Mesodermal cell (in vitro differentiated cells): ENCODE results near the gene HOMER1.
"Not testable (repeated sequence)": the region's sequence is repeated elsewhere in the genome, so short reads cannot be mapped to it uniquely, and the experiment has no call there.

Source experiments
- H3K27ac ChIP-seq: 2 replicates; pipeline ENCODE4 v1.7.0; 2013; ENCODE audit warnings: mild to moderate bottlenecking, low read depth, low read length, moderate library complexity; ENCODE audit not compliant: severe bottlenecking
- H3K36me3 ChIP-seq: 2 replicates; pipeline ENCODE4 v1.7.1; 2013; ENCODE audit warnings: mild to moderate bottlenecking, low read length, moderate library complexity; ENCODE audit not compliant: control insufficient read depth, insufficient read depth
- H3K4me1 ChIP-seq: one replicate; pipeline ENCODE4 v1.7.1; 2013; ENCODE audit warnings: mild to moderate bottlenecking, low read length; ENCODE audit not compliant: insufficient read depth, control insufficient read depth, poor library complexity, severe bottlenecking
- H3K4me3 ChIP-seq: 2 replicates; pipeline ENCODE4 v1.7.0; 2013; ENCODE audit warnings: low read length, control low read depth, mild to moderate bottlenecking; ENCODE audit not compliant: insufficient read depth, poor library complexity, severe bottlenecking; ENCODE audit errors: extremely low read depth
- H3K9me3 ChIP-seq: 2 replicates; pipeline ENCODE4 v1.7.1; 2013; ENCODE audit warnings: mild to moderate bottlenecking, low read length, moderate library complexity; ENCODE audit not compliant: control insufficient read depth
- WGBS, 2 experiments: methylation state at CpG; one replicate each; pipeline ENCODE4 v1.1.5; 2013; ENCODE audit warnings: missing lambda C conversion rate in 2 of 2; ENCODE audit not compliant: insufficient coverage in 2 of 2; 5-methylcytosine and 5-hydroxymethylcytosine counted together

The HOMER1 gene

DNA sequence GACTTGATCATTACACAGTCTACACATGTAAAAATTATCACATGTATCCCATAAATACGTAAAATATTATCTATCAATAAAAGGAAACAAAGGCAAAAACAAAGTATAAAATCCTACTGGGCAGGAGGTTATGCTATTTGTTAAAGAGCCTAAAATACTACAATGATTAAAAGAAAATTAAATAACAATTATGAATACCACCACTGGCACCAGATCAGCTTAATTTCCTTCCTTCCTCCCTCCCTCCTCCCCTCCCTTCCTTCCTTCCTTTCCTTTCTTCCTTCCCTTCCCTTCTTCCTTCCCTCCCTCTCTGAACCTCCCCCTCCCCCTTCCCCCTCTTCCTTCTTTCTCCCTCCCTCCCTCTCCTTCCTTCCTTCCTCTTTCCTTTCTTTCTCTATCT, 127.3 kb downstream of the HOMER1 start:
- H3K4me1 ChIP-seq = no peaks in the 10 kb centered on the region
- H3K27ac ChIP-seq = no peak overlapping the region
- peaks cover 7% of the 10 kb centered on the region for H3K9me3 ChIP-seq
- no CpG with 5 or more reads among the region's 1 CpG for WGBS, 2 experiments
- peaks cover 8% of the 10 kb centered on the region for H3K36me3 ChIP-seq
- H3K4me3 ChIP-seq = no peak overlapping the region

DNA sequence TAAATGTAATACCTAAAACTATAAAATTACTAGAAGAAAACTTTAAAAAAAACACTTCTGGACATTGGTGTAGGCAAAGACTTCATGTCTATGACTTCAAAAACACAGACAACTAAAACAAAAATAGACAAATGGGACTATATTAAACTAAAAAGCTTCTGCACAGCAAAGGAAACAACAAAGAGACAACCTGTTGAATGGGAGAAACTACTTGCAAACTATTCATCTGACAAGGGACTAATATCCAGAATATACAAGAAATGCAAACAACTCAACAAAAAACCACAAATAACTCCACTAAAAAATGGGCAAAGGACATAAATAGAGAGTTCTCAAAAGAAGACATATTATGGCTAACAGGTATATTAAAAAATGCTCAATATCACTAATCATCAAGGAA, 128.8 kb downstream of the HOMER1 start:
- not testable (repeated sequence) for H3K9me3 ChIP-seq, H3K36me3 ChIP-seq, H3K27ac ChIP-seq, H3K4me1 ChIP-seq, H3K4me3 ChIP-seq

DNA sequence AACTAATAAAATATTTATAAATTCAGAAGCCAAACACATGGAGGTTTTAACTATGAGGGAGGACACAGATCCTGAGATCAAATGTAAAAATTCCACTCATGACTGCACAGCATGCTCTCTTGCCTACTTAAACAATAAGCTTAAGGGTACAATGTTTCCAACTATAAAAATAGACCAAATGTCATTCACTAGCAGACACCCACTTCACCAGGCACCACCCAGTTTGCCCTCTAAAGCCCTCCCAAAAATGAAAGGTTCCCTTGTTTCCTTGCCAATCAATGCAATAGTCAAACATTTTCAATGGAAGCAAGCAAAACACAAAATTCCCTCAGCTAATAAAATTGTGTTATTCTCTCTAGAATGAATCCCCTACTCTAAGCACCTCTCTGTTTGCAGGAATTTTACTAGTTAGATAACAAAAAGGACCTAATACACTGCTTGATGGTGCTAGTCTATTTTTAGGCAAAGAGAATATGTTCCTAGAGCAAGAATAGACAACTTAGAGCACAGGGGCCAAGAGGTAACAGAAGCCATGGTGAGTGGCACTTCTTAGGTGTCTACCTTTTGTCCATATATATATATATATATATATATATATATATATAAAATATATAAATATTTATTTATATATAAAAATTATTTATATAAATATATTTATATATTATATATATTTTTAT, 135.3 kb downstream of the HOMER1 start:
- H3K4me3 ChIP-seq = no peak overlapping the region
- no peak overlapping the region for H3K27ac ChIP-seq
- H3K36me3 ChIP-seq = peaks cover 3% of the 10 kb centered on the region
- H3K4me1 ChIP-seq = no peaks in the 10 kb centered on the region
- peaks cover 7% of the 10 kb centered on the region for H3K9me3 ChIP-seq

DNA sequence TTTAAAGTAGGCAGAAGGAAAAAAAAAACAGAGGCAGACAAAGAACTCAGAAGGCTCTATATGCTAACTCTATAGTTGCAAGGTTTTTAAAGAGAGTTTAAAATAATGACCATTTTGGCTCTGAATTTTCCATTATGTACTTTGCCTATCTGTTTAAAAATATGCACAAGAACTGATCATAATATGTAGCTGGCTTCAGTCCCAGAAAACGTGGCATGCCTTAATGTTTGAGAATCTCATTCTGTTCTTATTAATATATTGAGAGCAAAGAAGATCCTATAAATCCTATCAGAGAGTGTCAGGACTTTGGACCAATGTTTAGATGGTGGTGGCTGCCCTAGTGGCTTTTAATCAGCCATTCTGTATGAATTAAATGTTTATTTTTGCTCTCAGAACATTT, 156.5 kb downstream of the HOMER1 start:
- Histone ChIP-seq H3K4me1 (no peaks in the 10 kb centered on the region), H3K36me3 (no peaks in the 10 kb centered on the region), H3K27ac (no peak overlapping the region), H3K9me3 (peaks cover 8% of the 10 kb centered on the region), H3K4me3 (no peak overlapping the region)
- WGBS, 2 experiments = no CpG with 5 or more reads among the region's 1 CpG

DNA sequence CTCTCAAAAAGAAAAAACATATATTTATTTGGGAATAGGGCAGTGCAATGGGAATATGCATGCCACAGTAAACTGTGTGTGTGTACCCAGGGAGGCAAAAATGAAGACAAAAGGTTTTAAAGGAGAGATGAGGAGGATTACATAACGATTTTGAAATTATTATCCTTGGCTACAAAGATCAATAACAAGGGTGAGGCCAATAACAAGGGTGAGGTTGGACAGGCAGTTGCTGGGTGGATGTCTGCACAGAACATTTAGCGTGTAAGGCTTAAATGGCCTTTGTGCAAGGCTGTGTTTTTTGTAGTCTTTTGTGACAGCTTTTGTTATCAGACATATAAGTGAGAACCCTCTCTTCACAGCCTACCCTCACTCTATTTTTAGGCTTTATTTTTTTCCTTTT, 164.1 kb downstream of the HOMER1 start:
- H3K9me3 ChIP-seq = peaks cover 8% of the 10 kb centered on the region
- no peak overlapping the region for H3K4me3 ChIP-seq
- WGBS, 2 experiments = 92% methylated on average over 2 of the region's 2 CpGs; no CpG with 5 or more reads in 1 of the 2 experiments
- H3K27ac ChIP-seq = no peak overlapping the region
- H3K4me1 ChIP-seq = peaks cover 9% of the 10 kb centered on the region
- H3K36me3 ChIP-seq = no peaks in the 10 kb centered on the region

DNA sequence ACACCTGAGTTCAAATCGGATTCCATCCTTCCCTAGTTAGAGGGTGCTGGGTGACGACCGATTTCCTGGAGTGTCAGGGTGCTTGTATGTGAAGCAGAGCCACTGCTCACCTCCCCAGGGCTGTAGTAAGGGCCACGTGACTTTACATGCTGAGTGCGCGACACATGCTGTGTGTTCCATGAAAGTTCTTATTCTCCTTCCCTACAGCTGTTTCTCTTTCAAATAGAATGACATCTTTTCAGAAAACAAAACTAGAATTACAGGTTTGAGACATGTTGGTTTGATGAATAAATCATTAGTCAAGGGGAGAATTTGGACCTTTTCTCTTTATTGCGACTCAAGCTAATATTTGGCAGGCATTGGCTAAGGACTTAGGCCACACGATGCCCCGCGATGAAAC, 164.9 kb downstream of the HOMER1 start:
- Histone ChIP-seq H3K4me1 (peaks cover 9% of the 10 kb centered on the region), H3K4me3 (no peak overlapping the region), H3K36me3 (no peaks in the 10 kb centered on the region), H3K27ac (no peak overlapping the region), H3K9me3 (peaks cover 8% of the 10 kb centered on the region)
- WGBS, 2 experiments = 87 to 100% methylated on average over 4 to 7 of the region's 10 CpGs

DNA sequence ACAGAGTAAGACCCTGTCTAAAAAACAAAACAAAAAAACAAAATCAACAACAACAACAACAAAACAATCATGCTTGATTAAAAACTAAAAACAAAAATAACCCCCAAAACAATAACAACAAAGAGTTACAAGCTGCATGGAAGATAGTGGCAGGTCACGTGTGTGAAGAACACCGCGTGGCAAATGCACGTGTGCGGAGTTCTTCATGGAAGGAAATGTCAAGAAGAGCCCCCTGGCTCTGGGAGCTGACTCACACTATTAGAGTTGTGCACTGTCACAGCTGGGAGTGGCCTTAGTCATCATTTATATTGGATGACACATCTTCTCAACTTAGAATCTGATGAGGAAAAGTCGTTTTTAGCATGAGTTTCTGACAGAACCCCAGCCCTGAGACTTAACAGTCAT, 167.5 kb downstream of the HOMER1 start:
- peak overlapping the region; percentile 10 for H3K27ac ChIP-seq
- no peaks in the 10 kb centered on the region for H3K36me3 ChIP-seq
- 91 to 96% methylated on average over 5 to 6 of the region's 6 CpGs for WGBS, 2 experiments
- H3K4me1 ChIP-seq = peaks cover 9% of the 10 kb centered on the region
- H3K4me3 ChIP-seq = no peak overlapping the region
- H3K9me3 ChIP-seq = no peaks in the 10 kb centered on the region

DNA sequence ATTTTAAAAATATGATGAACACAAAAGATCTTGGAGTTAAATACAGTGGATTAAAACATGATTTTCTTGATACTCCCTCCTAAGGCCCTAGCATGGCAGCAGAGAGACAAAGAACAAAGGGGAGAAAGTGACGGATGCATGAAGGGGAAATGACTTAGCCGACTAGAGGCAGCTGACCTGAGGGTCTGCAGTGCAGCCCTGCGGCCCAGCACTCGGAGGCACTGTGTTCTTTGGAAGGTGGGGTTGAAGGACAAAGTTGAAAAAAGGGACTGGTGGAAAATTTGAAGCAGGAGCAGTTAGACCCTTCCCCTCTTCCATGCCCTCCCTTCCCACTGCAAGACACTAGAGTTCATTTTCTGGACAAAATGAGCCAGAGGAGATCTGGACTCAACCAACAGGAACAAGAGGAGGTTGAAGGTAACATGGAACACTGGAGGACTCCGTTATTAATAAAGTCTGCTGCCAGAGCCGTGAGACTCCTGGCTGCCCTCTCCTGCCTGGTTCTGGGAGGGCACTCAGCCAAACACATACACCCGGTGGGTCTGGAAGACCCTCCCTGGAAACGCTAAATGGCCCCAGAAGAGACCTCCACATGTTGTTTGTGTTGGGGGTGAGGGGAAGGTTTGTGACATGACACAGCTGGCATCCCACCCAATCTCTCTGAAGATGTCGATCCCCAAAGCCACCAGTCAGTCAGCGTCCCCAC, 179.9 kb downstream of the HOMER1 start:
- H3K4me3 ChIP-seq = no peak overlapping the region
- H3K36me3 ChIP-seq = no peaks in the 10 kb centered on the region
- H3K4me1 ChIP-seq = no peaks in the 10 kb centered on the region
- WGBS, 2 experiments = 84% methylated on average over 7 to 9 of the region's 10 CpGs
- H3K9me3 ChIP-seq = no peaks in the 10 kb centered on the region
- no peak overlapping the region for H3K27ac ChIP-seq

DNA sequence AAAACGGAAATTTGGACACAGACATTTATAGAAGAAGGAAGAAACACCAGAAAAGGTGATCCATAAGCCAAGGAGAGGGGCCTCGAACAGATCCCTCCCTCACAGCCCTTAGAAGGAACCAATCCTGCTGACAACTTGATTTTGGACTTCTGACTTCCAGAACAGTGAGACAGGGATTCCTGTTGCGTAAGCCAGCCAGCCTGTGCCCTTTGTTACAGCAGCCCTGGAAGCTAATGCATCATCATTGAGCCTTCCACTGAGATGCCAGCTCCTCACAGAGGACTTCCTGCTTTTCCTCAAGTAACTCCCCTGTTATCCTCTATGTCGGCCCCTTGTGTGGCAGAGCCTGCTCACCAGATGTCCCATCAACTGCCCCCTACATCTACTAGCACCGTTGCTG, 183.9 kb downstream of the HOMER1 start:
- H3K36me3 ChIP-seq = no peaks in the 10 kb centered on the region
- WGBS, 2 experiments = 85 to 87% methylated on average over 4 of the region's 5 CpGs
- no peaks in the 10 kb centered on the region for H3K9me3 ChIP-seq

DNA sequence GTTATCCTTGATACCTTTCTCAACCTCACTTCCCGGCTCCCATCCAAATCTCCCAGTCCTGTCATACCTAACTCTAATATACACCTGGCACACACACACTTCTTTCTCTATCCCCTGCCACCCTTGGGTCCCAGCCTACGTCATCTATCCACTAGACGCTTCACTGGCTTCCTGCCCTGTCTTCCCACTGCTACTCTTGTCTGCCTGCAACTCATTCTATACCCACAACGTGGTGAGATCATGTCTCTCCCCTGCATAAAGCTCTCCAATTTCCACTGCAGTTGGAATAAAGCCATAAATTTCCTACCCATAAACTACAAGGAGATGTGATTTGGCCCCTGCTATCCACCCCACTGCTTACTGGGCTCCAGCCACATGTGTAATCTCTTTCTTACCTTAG, 184.5 kb downstream of the HOMER1 start:
- H3K4me1 ChIP-seq = no peaks in the 10 kb centered on the region
- WGBS, 2 experiments = 94 to 97% methylated on average over 3 to 4 of the region's 4 CpGs

More for the DNA sequence above, 183.9 kb downstream of the HOMER1 start:
- Histone ChIP-seq H3K27ac (no peak overlapping the region), H3K4me1 (no peaks in the 10 kb centered on the region), H3K4me3 (no peak overlapping the region)

More for the DNA sequence above, 184.5 kb downstream of the HOMER1 start:
- Histone ChIP-seq H3K36me3 (no peaks in the 10 kb centered on the region), H3K4me3 (no peak overlapping the region), H3K9me3 (no peaks in the 10 kb centered on the region), H3K27ac (no peak overlapping the region)
